ENCODE data around the gene ANXA6.

ANXA6 gene

GRCh38 chr5:151154931-151155774, 2.4 kb downstream of the ANXA6 start:
- no peak for TF ChIP-seq EZH2phosphoT487 (IDR thresholded peaks at IDR 0.05; ENCODE audit: low read depth)
- TF ChIP-seq, protein P1, sequence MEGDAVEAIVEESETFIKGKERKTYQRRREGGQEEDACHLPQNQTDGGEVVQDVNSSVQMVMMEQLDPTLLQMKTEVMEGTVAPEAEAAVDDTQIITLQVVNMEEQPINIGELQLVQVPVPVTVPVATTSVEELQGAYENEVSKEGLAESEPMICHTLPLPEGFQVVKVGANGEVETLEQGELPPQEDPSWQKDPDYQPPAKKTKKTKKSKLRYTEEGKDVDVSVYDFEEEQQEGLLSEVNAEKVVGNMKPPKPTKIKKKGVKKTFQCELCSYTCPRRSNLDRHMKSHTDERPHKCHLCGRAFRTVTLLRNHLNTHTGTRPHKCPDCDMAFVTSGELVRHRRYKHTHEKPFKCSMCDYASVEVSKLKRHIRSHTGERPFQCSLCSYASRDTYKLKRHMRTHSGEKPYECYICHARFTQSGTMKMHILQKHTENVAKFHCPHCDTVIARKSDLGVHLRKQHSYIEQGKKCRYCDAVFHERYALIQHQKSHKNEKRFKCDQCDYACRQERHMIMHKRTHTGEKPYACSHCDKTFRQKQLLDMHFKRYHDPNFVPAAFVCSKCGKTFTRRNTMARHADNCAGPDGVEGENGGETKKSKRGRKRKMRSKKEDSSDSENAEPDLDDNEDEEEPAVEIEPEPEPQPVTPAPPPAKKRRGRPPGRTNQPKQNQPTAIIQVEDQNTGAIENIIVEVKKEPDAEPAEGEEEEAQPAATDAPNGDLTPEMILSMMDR (IDR thresholded peaks at IDR 0.05; ENCODE audit: low read depth, low read length), result no peak
- H3K9ac ChIP-seq (ENCODE audit: low read length), result no peak overlapping the region
- peak overlapping the region; percentile 38 for H3K4me2 ChIP-seq (ENCODE audit: low read length)
- peaks cover 76% of the 10 kb centered on the region for H3K4me1 ChIP-seq (ENCODE audit: low read length)
- no peaks in the 10 kb centered on the region for H3K9me3 ChIP-seq (ENCODE audit: insufficient read depth, low read length)
- no peaks in the 10 kb centered on the region for H3K79me2 ChIP-seq (ENCODE audit: low read length)
- no peaks in the 10 kb centered on the region for H4K20me1 ChIP-seq (ENCODE audit: insufficient read depth, low read length)
- H2AFZ ChIP-seq (ENCODE audit: low read depth, low read length), result 0 out of 2 replicates have a peak overlapping the region, but pooled peaks have one; percentile 16
- no peak overlapping the region for H3K4me3 ChIP-seq (ENCODE audit: low read length)
- no peaks in the 10 kb centered on the region for H3K36me3 ChIP-seq (replicated peaks; ENCODE audit: low read depth, low read length)
- peaks cover 20% of the 10 kb centered on the region for H3K27me3 ChIP-seq (ENCODE audit: low read depth, low read length)
- H3K27ac ChIP-seq (ENCODE audit: low read length), result no peak overlapping the region

- Histone ChIP-seq H3K4me1 (ENCODE audit: low read length) (peaks cover 70% of the 10 kb centered on the region), H3K27me3 (ENCODE audit: low read depth, low read length) (peaks cover 19% of the 10 kb centered on the region), H3K9ac (ENCODE audit: low read length) (no peak overlapping the region), H3K27ac (ENCODE audit: low read length) (peak overlapping the region; percentile 37; the same call in 1 of the 2 replicates), H3K79me2 (ENCODE audit: low read length) (no peaks in the 10 kb centered on the region), H4K20me1 (ENCODE audit: insufficient read depth, low read length) (no peaks in the 10 kb centered on the region), H3K4me3 (ENCODE audit: low read length) (peak overlapping the region; percentile 10; the same call in 1 of the 2 replicates), H3K9me3 (ENCODE audit: insufficient read depth, low read length) (no peaks in the 10 kb centered on the region), H3K36me3 (replicated peaks; ENCODE audit: low read depth, low read length) (no peaks in the 10 kb centered on the region), H3K4me2 (ENCODE audit: low read length) (peak overlapping the region; percentile 55), H2AFZ (ENCODE audit: low read depth, low read length) (no peak overlapping the region)
- TF ChIP-seq, protein P1 (IDR thresholded peaks at IDR 0.05; ENCODE audit: low read depth, low read length), result no peak
- no peak for TF ChIP-seq EZH2phosphoT487 (IDR thresholded peaks at IDR 0.05; ENCODE audit: low read depth)
Observed at GRCh38 chr5:151153766-151154272, 3.8 kb downstream of the ANXA6 start.

GRCh38 chr5:151153300-151153699, 4.3 kb downstream of the ANXA6 start:
- Histone ChIP-seq H3K79me2 (ENCODE audit: low read length) (no peaks in the 10 kb centered on the region), H3K36me3 (replicated peaks; ENCODE audit: low read depth, low read length) (no peaks in the 10 kb centered on the region), H4K20me1 (ENCODE audit: insufficient read depth, low read length) (no peaks in the 10 kb centered on the region), H3K4me3 (ENCODE audit: low read length) (peak overlapping the region; percentile 10; the same call in 1 of the 2 replicates), H3K27me3 (ENCODE audit: low read depth, low read length) (peaks cover 14% of the 10 kb centered on the region), H3K9ac (ENCODE audit: low read length) (no peak overlapping the region), H3K4me1 (ENCODE audit: low read length) (peaks cover 68% of the 10 kb centered on the region), H3K27ac (ENCODE audit: low read length) (peak overlapping the region; percentile 37; the same call in 1 of the 2 replicates), H2AFZ (ENCODE audit: low read depth, low read length) (no peak overlapping the region), H3K4me2 (ENCODE audit: low read length) (peak overlapping the region; percentile 55), H3K9me3 (ENCODE audit: insufficient read depth, low read length) (no peaks in the 10 kb centered on the region)
- TF ChIP-seq, protein P1 (IDR thresholded peaks at IDR 0.05; ENCODE audit: low read depth, low read length), result no peak
- TF ChIP-seq EZH2phosphoT487 (IDR thresholded peaks at IDR 0.05; ENCODE audit: low read depth), result no peak

DNA sequence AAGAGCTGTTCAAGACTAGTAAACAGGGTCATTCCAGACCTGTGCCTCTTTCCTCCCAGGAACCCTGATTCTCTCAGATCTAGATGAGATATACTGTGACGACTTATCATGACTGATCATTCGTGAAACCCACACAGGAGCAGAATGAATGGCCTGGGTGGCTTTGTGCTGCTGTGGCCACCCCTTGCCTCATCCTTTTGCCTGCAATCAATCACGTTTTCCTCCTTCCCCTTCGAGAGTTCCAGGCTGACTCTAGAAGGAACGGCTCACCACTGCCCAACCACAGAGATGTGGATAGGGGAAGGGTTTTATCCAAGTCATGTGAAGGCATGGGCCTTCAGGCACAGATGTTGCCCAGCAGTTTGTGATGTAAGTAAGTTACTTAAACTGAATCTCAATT, 5.8 kb downstream of the ANXA6 start:
- TF ChIP-seq, protein P1 (IDR thresholded peaks at IDR 0.05; ENCODE audit: low read depth, low read length), result no peak
- TF ChIP-seq EZH2phosphoT487 (IDR thresholded peaks at IDR 0.05; ENCODE audit: low read depth), result no peak
- no peaks in the 10 kb centered on the region for H4K20me1 ChIP-seq (ENCODE audit: insufficient read depth, low read length)
- no peak overlapping the region for H3K27ac ChIP-seq (ENCODE audit: low read length)
- no peak overlapping the region for H2AFZ ChIP-seq (ENCODE audit: low read depth, low read length)
- H3K4me1 ChIP-seq (ENCODE audit: low read length), result peaks cover 64% of the 10 kb centered on the region
- no peak overlapping the region for H3K9ac ChIP-seq (ENCODE audit: low read length)
- no peaks in the 10 kb centered on the region for H3K9me3 ChIP-seq (ENCODE audit: insufficient read depth, low read length)
- no peaks in the 10 kb centered on the region for H3K79me2 ChIP-seq (ENCODE audit: low read length)
- no peaks in the 10 kb centered on the region for H3K36me3 ChIP-seq (replicated peaks; ENCODE audit: low read depth, low read length)
- no peak overlapping the region for H3K4me3 ChIP-seq (ENCODE audit: low read length)
- H3K27me3 ChIP-seq (ENCODE audit: low read depth, low read length), result 0 out of 2 replicates have a peak, but pooled peaks cover 3% of the 10 kb centered on the region
- H3K4me2 ChIP-seq (ENCODE audit: low read length), result no peak overlapping the region

All from OCI-LY3 (cell line).